H1 (cell line): ENCODE data around the gene MARCHF2. TPM values are rescaled to one million over a fixed set of nuclear protein-coding genes. Genes with fewer than 3 reads are reported as not detected.

Experiments used
- CTCF ChIA-PET: fragments of 300-600 bp; sonication (Branson Sonifier 250); formaldehyde crosslinking; loops from one replicate; lab custom pipeline; 2021; ENCODE audit not compliant: partially characterized antibody; lab: Charles Lee
- POLR2A ChIA-PET: fragments of 300-600 bp; sonication (Branson Sonifier 250); formaldehyde crosslinking; loops from one replicate; lab custom pipeline; 2021; ENCODE audit warnings: inconsistent platforms; ENCODE audit not compliant: partially characterized antibody; lab: Charles Lee
- DNase-seq, 2 experiments: peaks; one replicate each; pipeline versions ENCODE4 v3.0.0 to v3.0.0-alpha.2; 2010 to 2022; ENCODE audit warnings: low spot score in 2 of 2, low read depth in 1 of 2, mixed read lengths in 1 of 2
- FAIRE-seq: peaks from 2 replicates; lab custom pipeline; 2011; peaks lifted over from hg19 to GRCh38; lab: Jason Lieb, UNC
- H2AFZ ChIP-seq: 2 replicates; pipeline ENCODE4 v1.8.1; 2012; ENCODE audit warnings: low read length, inconsistent platforms
- H2AK5ac ChIP-seq: 2 replicates; pipeline ENCODE4 v1.6.1; 2013; ENCODE audit warnings: low read depth, low read length
- H2BK120ac ChIP-seq: replicated peaks from 2 replicates; pipeline ENCODE3; 2013; ENCODE audit warnings: low read depth, low read length, inconsistent platforms
- H2BK12ac ChIP-seq: 2 replicates; pipeline ENCODE4 v1.6.1; 2013; ENCODE audit warnings: low read depth, low read length
- H2BK15ac ChIP-seq: 2 replicates; pipeline ENCODE4 v1.6.1; 2013; ENCODE audit warnings: low read length
- H2BK20ac ChIP-seq: 2 replicates; pipeline ENCODE4 v1.6.1; 2013; ENCODE audit warnings: low read length
- H2BK5ac ChIP-seq: 2 replicates; pipeline ENCODE4 v1.6.1; 2013; ENCODE audit warnings: low read depth, low read length
- H3K14ac ChIP-seq: 2 replicates; pipeline ENCODE4 v1.6.1; 2013; ENCODE audit warnings: inconsistent platforms; ENCODE audit not compliant: insufficient read length
- H3K18ac ChIP-seq: 2 replicates; pipeline ENCODE4 v1.6.1; 2013; ENCODE audit warnings: low read length; ENCODE audit errors: extremely low read depth
- H3K23ac ChIP-seq: 2 replicates; pipeline ENCODE4 v1.6.1; 2013; ENCODE audit warnings: inconsistent platforms; ENCODE audit not compliant: insufficient read length
- H3K23me2 ChIP-seq: 2 replicates; pipeline ENCODE4 v1.6.1; 2013; ENCODE audit warnings: low read depth, low read length
- H3K27ac ChIP-seq: 2 replicates; pipeline ENCODE4 v1.6.1; 2011; ENCODE audit warnings: low read depth, low read length, inconsistent platforms
- H3K27me3 ChIP-seq, 4 experiments: replicated peaks in 1 of 4; 1 replicate in 1 of 4; 2 replicates in 3 of 4; pipeline versions ENCODE4 v1.6.1 to v1.8.1; 2011 to 2013; ENCODE audit warnings: low read length in 3 of 4, mild to moderate bottlenecking in 3 of 4, inconsistent platforms in 2 of 4, mixed read lengths in 2 of 4, moderate library complexity in 1 of 4; ENCODE audit not compliant: control insufficient read depth in 3 of 4, insufficient read depth in 3 of 4; ENCODE audit errors: extremely low read depth in 1 of 4
- H3K36me3 ChIP-seq, 4 experiments: 2 replicates each; pipeline versions ENCODE4 v1.6.1 to v1.8.1; 2011 to 2013; ENCODE audit warnings: mild to moderate bottlenecking in 4 of 4, low read length in 3 of 4, moderate library complexity in 2 of 4, control low read depth in 1 of 4, inconsistent platforms in 1 of 4; ENCODE audit not compliant: insufficient read depth in 4 of 4, control insufficient read depth in 2 of 4
- H3K4ac ChIP-seq: replicated peaks from 2 replicates; pipeline ENCODE3; 2013; ENCODE audit warnings: low read length, low read depth, mixed read lengths, inconsistent platforms; ENCODE audit not compliant: insufficient read length
- H3K4me1 ChIP-seq, 4 experiments: replicated peaks in 1 of 4; 1 replicate in 1 of 4; 2 replicates in 3 of 4; pipeline versions ENCODE4 v1.6.1 to v1.8.1; 2011 to 2013; ENCODE audit warnings: low read length in 3 of 4, inconsistent platforms in 2 of 4, mixed read lengths in 1 of 4; ENCODE audit not compliant: insufficient read depth in 4 of 4, control insufficient read depth in 3 of 4
- H3K4me2 ChIP-seq, 2 experiments: 2 replicates each; pipeline versions ENCODE4 v1.6.1 to v1.8.1; 2011 to 2013; ENCODE audit warnings: low read depth in 2 of 2, low read length in 2 of 2, control low read depth in 1 of 2, inconsistent platforms in 1 of 2, mild to moderate bottlenecking in 1 of 2; ENCODE audit not compliant: insufficient read depth in 1 of 2
- H3K4me3 ChIP-seq, 4 experiments: fragments of 200-600, 300-600 bp in 1 of 4; sonication (generic), shearing (Covaris generic), sonication (Bioruptor Twin) in 1 of 4; 2 replicates each; pipeline versions ENCODE4 v1.5.1 to v1.8.1; 2011 to 2016; ENCODE audit warnings: low read length in 4 of 4, low read depth in 3 of 4, control low read depth in 2 of 4, inconsistent platforms in 2 of 4, mild to moderate bottlenecking in 2 of 4, mixed read lengths in 1 of 4, moderate library complexity in 1 of 4; ENCODE audit not compliant: insufficient read depth in 2 of 4; ENCODE audit errors: extremely low read depth in 1 of 4
- H3K56ac ChIP-seq: replicated peaks from 2 replicates; pipeline ENCODE3; 2013; ENCODE audit warnings: low read depth, mild to moderate bottlenecking, mixed read lengths, low read length, inconsistent platforms; ENCODE audit not compliant: insufficient read length
- H3K79me1 ChIP-seq: 2 replicates; pipeline ENCODE4 v1.6.1; 2013; ENCODE audit warnings: low read depth, low read length, control low read depth
- H3K79me2 ChIP-seq, 2 experiments: 2 replicates each; pipeline versions ENCODE4 v1.6.1 to v1.8.1; 2012 to 2013; ENCODE audit warnings: low read length in 2 of 2, mild to moderate bottlenecking in 2 of 2, inconsistent platforms in 1 of 2; ENCODE audit not compliant: insufficient read depth in 2 of 2, control insufficient read depth in 1 of 2
- H3K9ac ChIP-seq, 4 experiments: replicated peaks in 1 of 4; 1 replicate in 1 of 4; 2 replicates in 3 of 4; pipeline versions ENCODE4 v1.6.1 to v1.8.1; 2011 to 2013; ENCODE audit warnings: low read depth in 3 of 4, low read length in 3 of 4, control low read depth in 2 of 4, mild to moderate bottlenecking in 2 of 4, moderate library complexity in 2 of 4, inconsistent platforms in 1 of 4; ENCODE audit errors: extremely low read depth in 1 of 4
- H3K9me3 ChIP-seq, 2 experiments: 2 replicates each; pipeline versions ENCODE4 v1.6.1 to v1.8.1; 2012 to 2013; ENCODE audit warnings: mild to moderate bottlenecking in 2 of 2, moderate library complexity in 2 of 2, control low read depth in 1 of 2, inconsistent platforms in 1 of 2, low read depth in 1 of 2, low read length in 1 of 2, mixed read lengths in 1 of 2; ENCODE audit not compliant: insufficient read depth in 2 of 2
- H4K20me1 ChIP-seq, 2 experiments: replicated peaks in 1 of 2; 2 replicates each; pipeline versions ENCODE3 to v1.8.1; 2011 to 2013; ENCODE audit warnings: inconsistent platforms in 2 of 2, low read length in 2 of 2, mild to moderate bottlenecking in 1 of 2; ENCODE audit not compliant: insufficient read depth in 2 of 2, control insufficient read depth in 1 of 2
- H4K5ac ChIP-seq: 2 replicates; pipeline ENCODE4 v1.6.1; 2013; ENCODE audit warnings: low read length, low read depth, mixed read lengths, inconsistent platforms; ENCODE audit not compliant: insufficient read length
- H4K8ac ChIP-seq: 2 replicates; pipeline ENCODE4 v1.8.0; 2013; ENCODE audit warnings: mild to moderate bottlenecking, moderate library complexity, low read length, inconsistent platforms; ENCODE audit not compliant: insufficient read depth; ENCODE audit errors: extremely low read depth
- H4K91ac ChIP-seq: replicated peaks from 2 replicates; pipeline ENCODE3; 2013; ENCODE audit warnings: low read length, mixed read lengths, inconsistent platforms; ENCODE audit not compliant: insufficient read length
- EGR1 ChIP-seq: IDR thresholded peaks from 2 replicates; pipeline ENCODE4 v1.6.1; 2011; ENCODE audit warnings: low read depth, low read length, borderline replicate concordance
- GTF2F1 ChIP-seq: IDR thresholded peaks from 2 replicates; pipeline ENCODE4 v1.6.1; 2012; ENCODE audit warnings: low read depth, low read length, improper control_type of control experiment, borderline replicate concordance
- SAP30 ChIP-seq: fragments of 300-600 bp; sonication (generic); IDR thresholded peaks from 2 replicates; pipeline ENCODE4 v1.7.1; 2012; ENCODE audit warnings: low read length, moderate library complexity, mild to moderate bottlenecking, inconsistent platforms; ENCODE audit not compliant: insufficient read depth, insufficient replicate concordance
- TCF12 ChIP-seq: IDR thresholded peaks from 2 replicates; pipeline ENCODE4 v1.6.1; 2011; ENCODE audit warnings: low read depth, mild to moderate bottlenecking, low read length
- WGBS, 2 experiments: shearing (Covaris generic) in 1 of 2; methylation state at CpG; one replicate each; pipeline versions ENCODE4 v1.1.6 to v1.1.7; 2013 to 2015; ENCODE audit warnings: low lambda C conversion rate in 2 of 2, mixed read lengths in 2 of 2, inconsistent platforms in 1 of 2, low coverage in 1 of 2, missing lambda C conversion rate in 1 of 2; ENCODE audit not compliant: insufficient replicate concordance in 2 of 2, insufficient coverage in 1 of 2, insufficient read length in 1 of 2; ENCODE audit errors: extremely low coverage in 1 of 2, missing lambda C conversion rate in 1 of 2; 5-methylcytosine and 5-hydroxymethylcytosine counted together
- polyA plus RNA-seq, 7 experiments: library from polyadenylated mRNA; depleted of rRNA in 3 of 7; stranded (reverse) in 5 of 7; unstranded in 2 of 7; fragments of >200 nt in 5 of 7; fragments of 200-250 nt in 2 of 7; gene quantifications; 1 replicate in 5 of 7; 2 replicates in 1 of 7; 4 replicates in 1 of 7; pipeline versions ENCODE4 v1.2.1 to v1.2.3, GENCODE V29; 2011 to 2013; ENCODE audit warnings: missing spikeins in 2 of 7, mixed read lengths in 2 of 7
- total RNA-seq: library from RNA; stranded (reverse); fragmentation: NEBNext Ultra II Directional; extraction: Animal tissue kit (Norgen Biotek cat#: 25700); gene quantifications from 2 replicates; pipeline ENCODE4 v1.2.1, GENCODE V29; 2021

MARCHF2 gene
- total and polyA plus RNA-seq, 2 of the 8 experiments (the other 6 are each of a cell fraction or from before 2014, with no cell fraction given) = 18.5 to 46.2 TPM

- no peak overlapping the region for H2BK12ac ChIP-seq
- no peak overlapping the region for H3K27ac ChIP-seq
- no peaks in the 10 kb centered on the region for H3K9me3 ChIP-seq
- H3K36me3 ChIP-seq = peaks cover 60 to 99% (median 89%) of the 10 kb centered on the region in 4 experiments
- POLR2A ChIA-PET = interaction anchor here (0.8 to 1.7 kb wide), 4 partner anchors 8 to 20 kb away, joined by 4 to 7 read pairs (median 5); no protein-coding TSS in a partner anchor
- H2BK5ac ChIP-seq = no peak overlapping the region
- H3K79me1 ChIP-seq = peaks cover 14% of the 10 kb centered on the region
- CTCF ChIA-PET = interaction anchor here (0.6 to 1.6 kb wide), 5 partner anchors 12 to 117 kb away, joined by 3 to 4 read pairs (median 3); no protein-coding TSS in a partner anchor
- peaks cover 17 to 30% of the 10 kb centered on the region in 2 experiments for H4K20me1 ChIP-seq
- H3K23me2 ChIP-seq = no peaks in the 10 kb centered on the region
- WGBS, 2 experiments = 94% methylated on average over 13 of the region's 13 CpGs; no CpG with 5 or more reads in 1 of the 2 experiments
- H2BK15ac ChIP-seq = no peak overlapping the region
- H2AK5ac ChIP-seq = no peak overlapping the region
- H3K27me3 ChIP-seq = no peaks in the 10 kb centered on the region
- H4K91ac ChIP-seq = no peak overlapping the region
- H3K23ac ChIP-seq = no peak overlapping the region
- H3K56ac ChIP-seq = no peak overlapping the region
- no peak overlapping the region for H3K18ac ChIP-seq
- DNase-seq = no peak
- peaks cover 8 to 89% of the 10 kb centered on the region in 2 experiments for H3K79me2 ChIP-seq
- no peak overlapping the region for H2BK20ac ChIP-seq
- H2AFZ ChIP-seq = no peak overlapping the region
- no peak overlapping the region for H4K8ac ChIP-seq
- H3K4me1 ChIP-seq = no peaks in the 10 kb centered on the region
- H3K9ac ChIP-seq = no peak overlapping the region
- H2BK120ac ChIP-seq = no peak overlapping the region
- H3K14ac ChIP-seq = no peak overlapping the region
- H4K5ac ChIP-seq = no peak overlapping the region
- H3K4ac ChIP-seq = no peak overlapping the region
- FAIRE-seq = no peak
- H3K4me2 ChIP-seq = no peak overlapping the region
- TF ChIP-seq EGR1 (no peak), SAP30 (no peak), GTF2F1 (no peak), TCF12 (no peak)
- TF ChIP-seq, all 59 proteins: peak for 0
- no peak overlapping the region for H3K4me3 ChIP-seq
These were observed 56.7 kb downstream of the MARCHF2 start for GRCh38 chr19:8469613-8470368.
